ENCODE measurements around the gene MORF4L2.

GRCh38 chrX:103699243-103699642 lies 12.7 kb upstream of the MORF4L2 start:
- TF ChIP-seq POLR2A (IDR thresholded peaks at IDR 0.05; ENCODE audit: low read depth): no peak
- TF ChIP-seq CTCF (IDR thresholded peaks at IDR 0.05): no peak
- no peak for TF ChIP-seq POLR2AphosphoS5 (IDR thresholded peaks at IDR 0.05)
